Activated CD4-positive, alpha-beta memory T cell treated with anti-CD3 and anti-CD28 coated beads, Interleukin-2, amount 10 ng/mL, durations not matched to agents 7 days and 5 days (primary cell): Measurements from ENCODE around the gene FUT7. TPM values are rescaled to one million over a fixed set of nuclear protein-coding genes. Genes with fewer than 3 reads are reported as not detected.
A peak's percentile ranks its signal among the peaks of the same experiment; 100 is the strongest.

Source experiments
- CTCF ChIA-PET: fragments of 350-600 bp; sonication (Branson Sonifier 250); formaldehyde crosslinking; loops from one replicate; lab custom pipeline; 2021; ENCODE audit warnings: antibody characterized with exemption, inconsistent platforms; lab: Charles Lee
- POLR2A ChIA-PET: fragments of 350-600 bp; sonication (Branson Sonifier 250); formaldehyde crosslinking; loops from one replicate; lab custom pipeline; 2021; ENCODE audit warnings: antibody characterized with exemption; lab: Charles Lee
- DNase-seq: peaks from one replicate; pipeline ENCODE4 v3.0.0-alpha.2; 2020
- H3K27ac Mint-ChIP-seq: one replicate; pipeline ENCODE4 v1.8.0; 2021; ENCODE audit warnings: mild to moderate bottlenecking, mixed read lengths
- H3K27me3 Mint-ChIP-seq: one replicate; pipeline ENCODE4 v1.8.0; 2021; ENCODE audit warnings: mixed read lengths
- H3K36me3 Mint-ChIP-seq: one replicate; pipeline ENCODE4 v1.8.0; 2021; ENCODE audit warnings: low read depth, mixed read lengths
- H3K4me1 Mint-ChIP-seq: one replicate; pipeline ENCODE4 v1.8.0; 2021; ENCODE audit warnings: mixed read lengths
- H3K4me3 Mint-ChIP-seq: one replicate; pipeline ENCODE4 v1.8.0; 2021; ENCODE audit warnings: mild to moderate bottlenecking, mixed read lengths
- H3K9me3 Mint-ChIP-seq: one replicate; pipeline ENCODE4 v1.8.0; 2021; ENCODE audit warnings: mixed read lengths
- total RNA-seq, 2 experiments: library from RNA; stranded (reverse); gene quantifications; one replicate each; pipeline ENCODE4 v1.2.3, GENCODE V29; 2021

FUT7 gene
- total RNA-seq, 2 experiments from 2014 or later, result 9.9 to 10.4 TPM

GRCh38 chr9:137026828-137027227, 5.1 kb downstream of the FUT7 start:
- CTCF ChIA-PET, result interaction anchor here (1.0 to 7.3 kb wide), 3 partner anchors 8 to 213 kb away, joined by 3 to 105 read pairs (median 21); partner anchors contain the start of gene SAPCD2
- peak overlapping the region; percentile 77 for H3K4me3 Mint-ChIP-seq
- no peaks in the 10 kb centered on the region for H3K9me3 Mint-ChIP-seq
- no peaks in the 10 kb centered on the region for H3K27me3 Mint-ChIP-seq
- H3K4me1 Mint-ChIP-seq, result peaks cover 38% of the 10 kb centered on the region
- H3K36me3 Mint-ChIP-seq, result peaks cover 5% of the 10 kb centered on the region
- no peak for DNase-seq
- POLR2A ChIA-PET, result interaction anchor here (0.9 to 2.0 kb wide), 5 partner anchors 12 to 41 kb away, joined by 3 to 7 read pairs (median 3); partner anchors contain the start of gene CLIC3
- H3K27ac Mint-ChIP-seq, result no peak overlapping the region

DNA sequence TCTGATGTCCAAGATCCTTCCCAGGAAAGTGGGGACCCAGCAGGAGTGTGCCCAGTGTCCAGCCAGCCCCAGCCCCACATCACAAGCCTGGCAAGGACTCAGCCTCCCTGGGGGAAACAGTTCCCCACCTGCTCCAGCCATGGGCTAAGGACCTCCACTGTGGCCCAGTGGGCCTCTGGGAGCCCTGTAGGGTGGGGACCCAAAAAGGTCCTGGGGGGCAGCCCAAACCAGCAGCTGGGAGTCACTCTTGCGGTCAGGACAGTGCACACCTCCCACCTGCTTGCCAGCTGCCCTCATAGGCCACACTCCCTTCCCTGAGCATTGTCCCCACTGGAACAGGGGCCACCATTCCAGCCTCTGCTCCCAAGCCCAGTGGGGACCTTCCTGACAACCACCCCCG, 5.5 kb downstream of the FUT7 start:
- DNase-seq, result no peak
- no peak overlapping the region for H3K27ac Mint-ChIP-seq
- H3K4me1 Mint-ChIP-seq, result peaks cover 35% of the 10 kb centered on the region
- H3K9me3 Mint-ChIP-seq, result no peaks in the 10 kb centered on the region
- H3K27me3 Mint-ChIP-seq, result no peaks in the 10 kb centered on the region
- ChIA-PET POLR2A (interaction anchor here (0.9 to 2.3 kb wide), 6 partner anchors 9 to 40 kb away, joined by 3 to 12 read pairs (median 4); partner anchors contain the start of gene CLIC3), CTCF (interaction anchor here (0.8 to 7.3 kb wide), 4 partner anchors 9 to 214 kb away, joined by 3 to 105 read pairs (median 12); partner anchors contain the start of gene SAPCD2)
- peaks cover 5% of the 10 kb centered on the region for H3K36me3 Mint-ChIP-seq
- peak overlapping the region; percentile 37 for H3K4me3 Mint-ChIP-seq

DNA sequence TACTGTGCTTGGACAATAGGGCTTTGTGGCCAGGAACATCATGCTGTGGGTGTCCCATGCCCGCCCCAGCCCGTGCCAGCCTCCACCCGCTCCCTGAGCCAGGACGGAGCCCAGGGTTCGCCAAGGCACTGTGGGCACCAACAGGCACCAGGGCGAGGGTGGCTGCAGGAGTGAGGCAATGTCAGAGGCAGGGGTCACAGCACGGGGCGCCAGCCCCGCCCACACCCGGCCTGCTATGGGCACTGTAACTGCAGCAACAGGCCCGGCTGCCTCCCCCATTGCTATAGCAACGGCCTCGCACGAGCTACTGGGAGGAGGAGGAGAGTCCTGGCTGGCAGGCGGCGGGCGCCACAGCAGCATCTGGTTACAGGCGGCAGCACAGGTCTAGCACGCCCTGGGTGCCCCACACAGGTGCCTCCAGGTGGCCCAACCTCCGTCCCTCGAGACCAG, 6.3 kb downstream of the FUT7 start:
- H3K4me1 Mint-ChIP-seq, result peaks cover 29% of the 10 kb centered on the region
- no peaks in the 10 kb centered on the region for H3K9me3 Mint-ChIP-seq
- H3K27ac Mint-ChIP-seq, result no peak overlapping the region
- no peak overlapping the region for H3K4me3 Mint-ChIP-seq
- CTCF ChIA-PET, result interaction anchor here (0.8 to 7.3 kb wide), 4 partner anchors 10 to 78 kb away, joined by 3 to 105 read pairs (median 12); partner anchors contain the start of gene SAPCD2
- no peaks in the 10 kb centered on the region for H3K27me3 Mint-ChIP-seq
- peaks cover under 1% of the 10 kb centered on the region for H3K36me3 Mint-ChIP-seq
- POLR2A ChIA-PET, result interaction anchor here (1.1 to 2.3 kb wide), 3 partner anchors 10 to 29 kb away, joined by 3 to 12 read pairs (median 7); partner anchors contain the start of gene CLIC3
- no peak for DNase-seq

GRCh38 chr9:137023583-137023991, 8.3 kb downstream of the FUT7 start:
- H3K9me3 Mint-ChIP-seq, result no peaks in the 10 kb centered on the region
- ChIA-PET CTCF (interaction anchor here (1.6 kb wide), 1 partner anchor 12 kb away, joined by 5 read pairs; no protein-coding TSS in a partner anchor), POLR2A (no interaction called here)
- no peak for DNase-seq
- H3K27me3 Mint-ChIP-seq, result no peaks in the 10 kb centered on the region
- no peak overlapping the region for H3K27ac Mint-ChIP-seq
- H3K36me3 Mint-ChIP-seq, result peaks cover 3% of the 10 kb centered on the region
- peaks cover 15% of the 10 kb centered on the region for H3K4me1 Mint-ChIP-seq
- no peak overlapping the region for H3K4me3 Mint-ChIP-seq

GRCh38 chr9:137023157-137023556, 8.7 kb downstream of the FUT7 start:
- H3K27me3 Mint-ChIP-seq, result no peaks in the 10 kb centered on the region
- DNase-seq, result no peak
- no peaks in the 10 kb centered on the region for H3K9me3 Mint-ChIP-seq
- no peak overlapping the region for H3K4me3 Mint-ChIP-seq
- H3K27ac Mint-ChIP-seq, result no peak overlapping the region
- H3K4me1 Mint-ChIP-seq, result peaks cover 15% of the 10 kb centered on the region
- ChIA-PET CTCF (interaction anchor here (1.6 kb wide), 1 partner anchor 13 kb away, joined by 5 read pairs; no protein-coding TSS in a partner anchor), POLR2A (no interaction called here)
- peaks cover 3% of the 10 kb centered on the region for H3K36me3 Mint-ChIP-seq

GRCh38 chr9:137022662-137023008, 9.3 kb downstream of the FUT7 start:
- H3K4me3 Mint-ChIP-seq, result no peak overlapping the region
- H3K36me3 Mint-ChIP-seq, result peaks cover 3% of the 10 kb centered on the region
- CTCF ChIA-PET, result interaction anchor here (1.6 kb wide), 1 partner anchor 13 kb away, joined by 5 read pairs; no protein-coding TSS in a partner anchor
- no peak for DNase-seq
- no peak overlapping the region for H3K27ac Mint-ChIP-seq
- peaks cover 15% of the 10 kb centered on the region for H3K4me1 Mint-ChIP-seq
- no peaks in the 10 kb centered on the region for H3K9me3 Mint-ChIP-seq
- no peaks in the 10 kb centered on the region for H3K27me3 Mint-ChIP-seq
- POLR2A ChIA-PET, result interaction anchor here (0.6 to 1.0 kb wide), 2 partner anchors 12 to 54 kb away, joined by 3 to 4 read pairs; no protein-coding TSS in a partner anchor

- DNase-seq, result peak; percentile 86
- ChIA-PET CTCF (interaction anchor here (1.6 kb wide), 1 partner anchor 14 kb away, joined by 5 read pairs; no protein-coding TSS in a partner anchor), POLR2A (interaction anchor here (0.6 to 1.6 kb wide), 3 partner anchors 12 to 54 kb away, joined by 3 to 8 read pairs (median 4); no protein-coding TSS in a partner anchor)
- Mint-ChIP-seq H3K36me3 (peaks cover 3% of the 10 kb centered on the region), H3K4me3 (no peak overlapping the region), H3K9me3 (no peaks in the 10 kb centered on the region), H3K27me3 (no peaks in the 10 kb centered on the region), H3K27ac (peak overlapping the region; percentile 56), H3K4me1 (peaks cover 12% of the 10 kb centered on the region)
These were observed 9.8 kb downstream of the FUT7 start for GRCh38 chr9:137021979-137022661.

- H3K27me3 Mint-ChIP-seq, result no peaks in the 10 kb centered on the region
- no peak overlapping the region for H3K27ac Mint-ChIP-seq
- DNase-seq, result no peak
- H3K4me1 Mint-ChIP-seq, result peaks cover 9% of the 10 kb centered on the region
- H3K36me3 Mint-ChIP-seq, result peaks cover 7% of the 10 kb centered on the region
- ChIA-PET POLR2A (interaction anchor here (1.2 to 1.6 kb wide), 2 partner anchors 25 to 28 kb away, joined by 3 to 8 read pairs; partner anchors contain the start of gene NPDC1), CTCF (no interaction called here)
- no peaks in the 10 kb centered on the region for H3K9me3 Mint-ChIP-seq
- no peak overlapping the region for H3K4me3 Mint-ChIP-seq
These were observed 10.3 kb downstream of the FUT7 start for GRCh38 chr9:137021568-137021978.

- ChIA-PET POLR2A (interaction anchor here (1.2 to 1.6 kb wide), 2 partner anchors 26 to 28 kb away, joined by 3 to 8 read pairs; partner anchors contain the start of gene NPDC1), CTCF (interaction anchor here (0.9 to 2.3 kb wide), 2 partner anchors 9 to 26 kb away, joined by 5 to 11 read pairs; no protein-coding TSS in a partner anchor)
- H3K4me3 Mint-ChIP-seq, result no peak overlapping the region
- no peaks in the 10 kb centered on the region for H3K9me3 Mint-ChIP-seq
- H3K4me1 Mint-ChIP-seq, result peaks cover 6% of the 10 kb centered on the region
- no peak for DNase-seq
- H3K36me3 Mint-ChIP-seq, result peaks cover 7% of the 10 kb centered on the region
- H3K27me3 Mint-ChIP-seq, result no peaks in the 10 kb centered on the region
- no peak overlapping the region for H3K27ac Mint-ChIP-seq
These were observed 10.9 kb downstream of the FUT7 start for GRCh38 chr9:137020771-137021567.

- no peaks in the 10 kb centered on the region for H3K27me3 Mint-ChIP-seq
- H3K27ac Mint-ChIP-seq, result no peak overlapping the region
- H3K4me1 Mint-ChIP-seq, result peaks cover 6% of the 10 kb centered on the region
- CTCF ChIA-PET, result interaction anchor here (0.9 to 2.3 kb wide), 3 partner anchors 9 to 27 kb away, joined by 3 to 11 read pairs (median 5); no protein-coding TSS in a partner anchor
- H3K36me3 Mint-ChIP-seq, result peaks cover 7% of the 10 kb centered on the region
- H3K4me3 Mint-ChIP-seq, result no peak overlapping the region
- no peaks in the 10 kb centered on the region for H3K9me3 Mint-ChIP-seq
- no peak for DNase-seq
- POLR2A ChIA-PET, result no interaction called here
These were observed 11.8 kb downstream of the FUT7 start for GRCh38 chr9:137019891-137020683.

- H3K9me3 Mint-ChIP-seq, result no peaks in the 10 kb centered on the region
- peaks cover 6% of the 10 kb centered on the region for H3K4me1 Mint-ChIP-seq
- H3K27me3 Mint-ChIP-seq, result no peaks in the 10 kb centered on the region
- ChIA-PET POLR2A (interaction anchor here (2.5 kb wide), 1 partner anchor 27 kb away, joined by 7 read pairs; the partner anchor contains the start of gene PAXX), CTCF (interaction anchor here (1.3 to 2.3 kb wide), 2 partner anchors 11 to 16 kb away, joined by 3 to 11 read pairs; no protein-coding TSS in a partner anchor)
- no peak overlapping the region for H3K27ac Mint-ChIP-seq
- peaks cover 9% of the 10 kb centered on the region for H3K36me3 Mint-ChIP-seq
- no peak for DNase-seq
- H3K4me3 Mint-ChIP-seq, result no peak overlapping the region
These were observed 12.9 kb downstream of the FUT7 start for GRCh38 chr9:137018761-137019559.
